Activated CD4-positive, alpha-beta T cell treated with anti-CD3 and anti-CD28 coated beads, Interleukin-2, amount 50 U/mL, for 16 hours (primary cell): Measurements from ENCODE around the gene SLC15A3.

ENCODE experiments used
- DNase-seq: peaks from one replicate; pipeline ENCODE4 v3.0.0-alpha.2; 2020

SLC15A3 gene

DNA sequence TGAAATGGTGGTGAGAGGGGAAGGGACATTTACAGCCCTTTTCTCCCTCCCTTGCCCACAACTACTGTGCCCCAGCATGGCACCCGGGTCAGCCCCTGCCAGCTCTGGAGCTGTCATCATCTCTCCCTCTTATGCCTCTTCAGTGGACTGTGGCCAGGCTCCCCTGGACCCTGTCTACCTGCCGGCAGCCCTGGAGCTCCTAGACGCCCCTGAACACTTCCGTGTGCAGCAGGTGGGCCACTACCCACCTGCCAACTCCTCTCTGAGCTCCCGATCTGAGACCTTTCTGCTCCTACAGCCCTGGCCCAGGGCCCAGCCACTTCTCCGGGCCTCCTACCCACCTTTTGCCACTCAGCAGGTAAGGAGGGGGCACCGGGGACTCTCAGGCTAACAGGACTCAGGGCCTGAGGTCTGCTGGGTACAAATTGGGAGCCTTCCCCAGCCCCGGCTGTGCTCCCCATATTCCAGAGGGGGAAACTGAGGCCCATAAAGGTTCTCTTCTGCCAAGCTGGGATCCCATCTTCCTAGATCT, 24.8 kb downstream of the SLC15A3 start:
- no peak for DNase-seq

DNA sequence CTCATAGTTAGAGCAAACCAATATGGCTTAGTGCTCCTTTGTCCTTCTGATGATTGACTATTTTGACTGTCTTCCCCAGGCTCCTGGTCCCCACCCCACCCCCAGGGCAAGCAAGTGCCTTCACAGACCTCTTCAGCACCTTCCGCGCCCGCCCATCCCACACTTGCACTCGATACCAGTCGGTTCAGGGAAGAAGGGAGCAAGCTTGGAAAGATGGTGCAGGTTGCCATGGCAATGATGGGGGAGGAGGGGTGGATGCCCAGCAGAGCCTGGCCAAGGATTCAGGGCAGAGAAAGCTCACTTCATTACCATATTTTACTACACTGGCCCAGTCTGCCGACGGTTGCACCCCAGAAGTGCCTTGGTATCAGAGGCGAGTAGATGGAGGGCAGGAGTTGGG, 25.5 kb downstream of the SLC15A3 start:
- DNase-seq, result no peak

DNA sequence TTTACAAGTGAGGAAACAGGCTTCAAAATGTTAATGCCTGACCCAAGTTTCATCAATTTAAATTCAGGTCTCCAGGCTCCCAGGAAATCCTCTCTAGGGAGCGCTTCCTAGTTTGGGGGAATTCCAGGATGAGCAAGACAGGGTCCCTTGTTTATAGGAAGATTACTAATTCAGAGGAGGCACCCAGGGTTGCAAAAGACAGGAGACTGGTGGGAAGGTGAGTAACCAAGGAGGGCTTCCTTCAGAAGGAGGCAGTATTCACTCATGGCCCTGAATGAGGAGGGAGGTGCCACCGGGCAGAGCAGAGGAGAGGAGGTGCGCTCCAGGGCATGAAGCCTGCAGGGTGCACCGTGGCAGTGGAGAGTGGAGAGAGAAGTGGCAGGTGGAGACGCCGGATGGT, 26.1 kb downstream of the SLC15A3 start:
- DNase-seq, result no peak

DNA sequence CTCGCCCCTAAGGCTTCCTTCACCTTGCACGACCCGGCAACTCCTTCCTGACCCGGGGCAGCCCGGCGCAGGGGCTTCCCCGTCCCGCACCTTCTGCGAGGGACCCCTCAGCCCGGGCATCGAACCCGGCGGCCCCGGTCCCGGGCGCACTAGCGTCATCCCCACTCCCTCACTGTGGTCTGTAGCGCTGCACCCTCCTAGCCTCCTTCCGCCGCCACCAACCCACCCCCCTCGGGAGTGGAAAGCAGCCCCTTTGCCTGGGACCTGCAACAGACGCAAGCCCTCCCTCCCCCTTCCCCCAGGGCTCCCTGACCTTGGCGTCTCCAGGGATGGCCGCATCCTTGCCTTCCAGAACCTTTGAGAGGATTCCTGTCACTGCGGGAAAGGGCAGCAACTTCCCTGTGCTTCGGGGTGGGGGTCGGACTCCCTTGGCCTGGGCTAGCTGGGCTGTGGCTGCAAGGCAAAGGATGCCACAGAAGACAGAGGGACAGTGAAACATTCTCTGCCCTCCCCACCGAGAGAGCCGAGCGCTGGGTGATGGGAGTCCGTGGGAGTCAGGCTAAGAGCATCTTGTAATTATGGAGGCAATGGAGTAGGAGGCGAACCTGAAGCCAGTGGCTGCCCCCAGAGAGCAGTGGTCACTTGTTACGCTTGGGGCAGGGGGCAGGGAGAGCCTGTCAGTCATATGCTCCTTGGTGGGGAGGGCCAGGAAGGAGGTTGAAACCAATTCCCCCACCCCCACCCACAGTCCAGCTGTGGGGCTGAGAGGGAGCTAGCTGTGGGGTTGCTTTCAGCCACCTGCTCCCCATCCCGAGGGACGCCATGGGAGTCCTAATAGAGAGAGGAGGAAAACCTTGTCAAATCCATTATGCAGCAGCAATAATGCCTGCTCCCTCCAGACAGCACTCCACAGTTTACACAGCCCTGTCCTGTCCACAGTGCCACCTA, 26.8 kb downstream of the SLC15A3 start:
- DNase-seq, result no peak

DNA sequence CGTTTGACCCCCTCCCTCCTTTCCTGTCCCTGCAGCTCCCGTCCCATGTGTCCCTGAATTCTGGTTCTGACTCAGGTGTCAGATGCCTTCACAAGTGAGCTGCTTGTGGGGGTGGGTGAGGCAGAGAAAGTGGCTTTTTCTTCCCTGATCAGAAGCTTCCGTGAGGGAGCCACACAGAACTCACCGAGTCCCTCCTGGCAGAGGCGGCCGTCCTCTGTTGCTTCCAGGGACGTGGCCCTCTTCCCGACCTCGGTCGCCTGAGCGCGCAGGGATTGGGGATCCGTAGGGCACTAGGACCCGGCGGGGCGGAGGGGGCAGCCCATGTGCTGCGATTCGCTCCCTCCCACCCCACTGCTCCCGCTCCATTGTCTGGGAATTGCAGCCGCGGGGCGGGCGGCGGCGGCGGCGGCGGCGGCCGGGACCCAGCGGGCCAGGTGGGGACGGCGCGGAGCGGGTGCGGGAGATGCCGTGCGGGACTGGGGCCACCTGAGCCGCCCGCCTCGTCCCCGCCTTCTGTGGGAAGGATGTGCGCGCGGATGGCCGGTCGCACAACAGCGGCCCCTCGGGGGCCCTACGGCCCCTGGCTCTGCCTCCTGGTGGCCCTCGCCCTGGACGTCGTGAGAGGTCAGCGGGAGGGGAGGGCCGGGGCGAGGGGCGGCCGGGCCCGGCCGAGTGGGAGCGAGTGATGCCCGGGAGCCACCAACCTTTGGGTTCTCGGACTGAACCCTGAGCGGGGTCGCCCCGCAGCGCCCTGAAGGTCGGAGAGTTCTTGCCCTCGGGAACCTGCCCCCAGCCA, 27.7 kb downstream of the SLC15A3 start, which contains the start of gene TMEM132A:
Gene TMEM132A (plus strand): TSS at position 351 of the 796 bp plus-strand sequence. CDS start 174 bp downstream, at position 525.
- peak; percentile 28 for DNase-seq

DNA sequence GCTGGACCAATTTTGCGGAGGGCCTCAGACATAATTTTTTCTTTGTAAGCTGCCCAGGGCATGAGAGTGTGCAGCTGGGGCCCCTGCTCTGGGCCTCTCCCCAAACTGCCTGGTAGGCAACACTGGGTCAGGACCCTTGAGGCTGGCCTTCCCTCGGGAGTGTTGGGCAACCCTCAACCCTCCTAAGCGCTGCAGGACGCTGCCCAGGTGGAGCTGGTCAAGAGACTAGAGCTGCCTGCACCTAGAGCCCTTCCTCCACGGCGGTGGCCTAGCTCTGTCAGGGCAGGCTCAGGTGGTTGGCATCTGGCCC, 28.2 kb downstream of the SLC15A3 start:
- DNase-seq, result no peak

DNA sequence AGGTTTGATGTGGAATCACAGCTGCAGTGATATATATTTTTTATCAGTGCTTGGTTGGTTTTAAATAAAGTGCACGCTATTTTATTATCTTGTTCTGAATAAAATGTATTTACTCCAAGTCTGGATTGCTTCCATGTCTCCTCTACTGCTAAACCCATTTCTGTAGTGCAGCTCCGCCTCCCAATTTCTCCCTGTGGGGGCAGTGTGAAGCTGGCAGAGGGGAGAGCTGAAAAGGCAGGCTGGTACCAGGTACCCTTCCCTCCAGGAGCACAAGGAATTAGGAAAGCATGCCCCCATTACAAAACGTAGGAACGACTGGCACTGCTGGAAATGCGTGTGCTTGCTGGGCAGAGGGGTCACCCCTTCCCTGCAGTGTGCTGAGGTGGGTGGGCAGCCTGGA, 28.6 kb downstream of the SLC15A3 start:
- DNase-seq, result no peak

DNA sequence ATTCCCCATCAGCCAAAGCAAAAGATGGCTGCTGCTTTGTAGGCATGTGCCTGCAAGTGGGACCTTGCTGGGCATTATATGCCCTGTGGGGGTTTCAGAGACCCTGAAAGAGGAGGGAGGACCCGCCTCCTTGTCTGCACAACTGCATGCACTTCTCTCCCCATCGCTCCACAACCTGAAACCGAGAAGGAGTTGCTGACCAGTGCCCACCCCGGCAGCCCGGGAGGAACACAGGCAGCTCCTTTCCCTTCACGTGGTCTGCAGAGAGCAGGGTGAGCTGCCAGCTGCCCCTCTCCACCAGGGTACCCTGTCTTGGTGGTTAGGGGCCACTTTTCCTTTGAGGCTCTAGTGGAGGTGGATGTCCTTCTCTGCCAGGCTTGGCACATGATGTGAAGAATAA, 29.1 kb downstream of the SLC15A3 start:
- DNase-seq, result no peak

DNA sequence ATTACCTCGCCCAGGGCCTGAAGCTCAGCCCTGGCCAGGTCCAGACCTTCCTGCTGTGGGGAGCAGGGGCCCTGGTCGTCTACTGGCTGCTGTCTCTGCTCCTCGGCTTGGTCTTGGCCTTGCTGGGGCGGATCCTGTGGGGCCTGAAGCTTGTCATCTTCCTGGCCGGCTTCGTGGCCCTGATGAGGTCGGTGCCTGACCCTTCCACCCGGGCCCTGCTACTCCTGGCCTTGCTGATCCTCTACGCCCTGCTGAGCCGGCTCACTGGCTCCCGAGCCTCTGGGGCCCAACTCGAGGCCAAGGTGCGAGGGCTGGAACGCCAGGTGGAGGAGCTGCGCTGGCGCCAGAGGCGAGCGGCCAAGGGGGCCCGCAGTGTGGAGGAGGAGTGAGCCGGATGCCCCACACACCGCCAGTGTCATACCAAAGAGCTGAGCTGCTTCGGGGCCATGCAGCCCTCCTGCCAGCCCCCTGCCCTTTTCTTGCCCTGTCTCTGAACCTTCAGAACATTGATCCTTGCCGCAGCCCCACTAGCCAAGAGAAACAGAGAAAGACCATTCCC, 30.1 kb downstream of the SLC15A3 start:
- DNase-seq, result no peak

DNA sequence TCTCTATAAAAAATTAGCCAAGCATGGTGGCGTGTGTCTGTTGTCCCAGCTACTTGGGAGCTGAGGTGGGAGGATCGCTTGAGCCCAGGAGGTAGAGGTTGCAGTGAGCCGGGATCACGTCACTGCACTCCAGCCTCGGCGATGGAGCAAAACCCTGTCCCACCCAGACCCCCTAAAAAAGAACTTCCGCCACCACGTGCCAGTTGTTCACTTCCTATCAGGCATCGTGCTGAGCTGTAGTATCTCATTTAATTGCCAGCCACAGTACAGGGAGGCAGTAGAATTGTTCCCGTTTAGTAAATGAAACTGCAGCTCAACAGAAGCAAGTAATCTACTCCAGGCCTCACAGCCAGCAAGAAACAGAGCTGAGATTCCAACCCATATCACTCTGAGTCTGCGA, 30.7 kb downstream of the SLC15A3 start:
- DNase-seq, result no peak

DNA sequence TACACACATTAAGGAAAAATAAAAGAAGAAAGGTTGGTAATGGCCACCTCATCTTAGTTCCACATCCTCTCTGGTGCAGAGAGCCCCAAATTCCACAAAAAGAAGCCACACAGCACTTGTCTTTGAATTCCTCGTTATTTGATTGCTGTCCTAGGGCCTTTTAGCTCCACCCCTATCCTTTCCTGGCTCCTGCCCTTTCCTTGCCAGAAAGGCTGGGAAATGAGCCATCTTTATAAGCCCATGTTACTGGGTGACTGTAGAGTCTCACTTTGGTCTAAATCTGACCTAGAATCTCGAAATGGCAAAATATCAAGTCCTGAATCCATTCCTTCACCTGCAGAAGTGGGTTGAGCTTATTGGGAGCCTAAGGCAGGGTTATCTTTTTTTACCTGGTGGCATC, 32.0 kb downstream of the SLC15A3 start:
- no peak for DNase-seq

DNA sequence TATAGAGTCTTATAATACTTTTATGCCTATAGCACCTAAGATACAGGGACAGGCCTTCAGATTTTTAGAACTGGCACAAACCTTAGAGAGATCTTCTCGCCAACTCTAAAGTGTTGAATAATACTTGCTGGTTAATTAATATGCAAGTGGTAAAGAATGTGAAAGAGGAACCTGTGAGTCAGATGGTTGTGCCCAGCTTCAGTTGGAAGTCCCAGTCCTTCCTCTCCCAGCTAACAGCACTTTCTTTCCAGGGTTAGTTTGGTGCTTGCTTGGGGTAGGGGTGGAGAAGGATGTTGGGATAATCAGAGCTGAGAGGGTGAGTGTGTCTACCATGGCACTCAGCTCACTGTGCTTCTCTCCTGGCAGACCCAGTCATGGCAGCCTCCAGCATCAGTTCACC, 32.7 kb downstream of the SLC15A3 start:
- DNase-seq, result no peak

DNA sequence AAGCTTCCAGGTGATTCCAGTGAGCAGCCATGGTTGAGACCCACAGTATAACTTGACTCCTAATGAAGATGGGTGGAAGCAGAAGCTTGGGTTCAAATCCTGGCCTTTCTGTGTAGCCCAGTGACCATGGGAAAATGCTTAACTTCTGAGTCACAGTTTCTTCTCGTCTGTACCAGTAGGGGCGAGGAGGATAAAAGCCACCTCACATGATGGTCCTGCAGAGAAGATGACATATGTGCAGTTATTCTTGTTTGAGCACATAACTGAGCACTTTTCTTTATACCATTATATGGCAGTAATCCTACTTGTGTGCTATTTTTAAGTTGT, 33.1 kb downstream of the SLC15A3 start:
- DNase-seq, result no peak

DNA sequence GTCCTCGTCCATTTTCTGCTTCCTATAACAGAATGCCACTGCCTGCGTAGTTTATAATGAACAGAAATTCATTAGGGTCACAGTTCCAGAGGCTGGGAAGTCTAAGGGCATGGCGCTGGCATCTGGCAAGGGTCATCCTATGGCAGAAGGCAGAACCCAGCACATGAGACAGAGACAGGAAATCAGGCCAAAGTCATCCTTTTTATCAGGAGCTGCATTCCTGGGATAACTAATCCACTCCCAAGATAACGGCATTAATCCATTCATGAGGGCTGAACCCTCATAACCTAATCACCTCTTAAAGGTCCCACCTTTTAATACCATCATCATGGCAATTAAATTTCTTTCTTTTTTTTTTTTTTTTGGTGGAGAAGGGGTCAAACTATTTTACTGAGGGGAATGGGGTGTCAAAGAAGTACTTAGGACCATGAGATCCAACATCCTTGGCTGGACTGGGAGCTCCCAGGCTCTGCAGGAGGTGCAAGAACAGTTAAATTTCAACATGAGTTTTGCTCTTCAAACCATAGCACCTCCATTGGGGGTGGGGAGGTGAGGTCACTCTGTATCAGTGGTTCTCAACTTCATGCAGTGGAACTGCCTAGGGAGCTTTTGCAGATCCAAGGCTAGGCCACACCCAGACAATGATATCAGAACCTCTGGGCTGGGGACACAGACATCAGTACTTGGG, 33.6 kb downstream of the SLC15A3 start:
- no peak for DNase-seq

DNA sequence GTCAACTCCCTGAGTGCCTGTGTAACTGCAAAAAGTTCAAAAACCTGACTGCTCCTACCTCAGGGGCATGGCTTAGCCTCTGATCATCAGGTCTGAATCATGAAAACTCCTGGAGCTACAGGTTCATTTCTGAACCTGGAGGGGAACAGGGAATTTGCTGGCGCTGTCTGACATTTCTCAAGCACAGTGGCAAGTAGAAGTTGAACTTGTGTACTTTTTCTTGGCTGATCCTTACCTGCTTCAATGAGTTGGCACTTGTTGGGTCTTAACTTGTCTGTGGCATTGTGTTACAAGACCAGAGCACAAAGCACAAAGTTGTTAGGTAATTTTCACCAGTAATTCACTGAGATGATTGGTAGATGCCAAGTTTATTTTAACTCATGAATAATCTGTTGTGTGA, 34.7 kb downstream of the SLC15A3 start:
- DNase-seq, result no peak

DNA sequence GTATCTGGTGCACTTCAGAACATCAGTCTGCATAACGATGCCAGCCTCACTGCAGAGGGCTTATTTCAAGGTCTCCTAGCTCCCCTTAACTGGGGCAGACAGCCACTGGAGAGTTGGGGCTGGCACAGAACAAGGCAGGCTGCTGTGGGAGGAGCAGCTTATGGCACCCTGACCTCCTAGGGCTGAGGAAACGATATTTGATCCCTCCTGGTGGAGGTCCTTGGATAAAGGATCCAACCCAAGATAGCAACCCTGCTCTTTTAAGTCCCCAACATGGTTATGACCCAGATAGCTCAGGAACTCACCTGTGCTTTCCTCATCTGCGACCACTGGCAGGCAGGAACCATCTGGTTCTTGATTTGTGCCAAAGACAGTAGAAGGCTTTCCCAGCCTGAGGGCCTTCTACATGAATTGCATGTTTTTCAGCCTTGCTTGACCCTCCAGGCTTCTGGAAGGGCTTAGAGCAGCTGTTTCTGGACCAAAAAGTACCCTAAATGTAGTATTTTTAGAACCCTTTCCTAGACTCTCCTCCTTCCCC, 35.2 kb downstream of the SLC15A3 start:
- DNase-seq, result no peak

DNA sequence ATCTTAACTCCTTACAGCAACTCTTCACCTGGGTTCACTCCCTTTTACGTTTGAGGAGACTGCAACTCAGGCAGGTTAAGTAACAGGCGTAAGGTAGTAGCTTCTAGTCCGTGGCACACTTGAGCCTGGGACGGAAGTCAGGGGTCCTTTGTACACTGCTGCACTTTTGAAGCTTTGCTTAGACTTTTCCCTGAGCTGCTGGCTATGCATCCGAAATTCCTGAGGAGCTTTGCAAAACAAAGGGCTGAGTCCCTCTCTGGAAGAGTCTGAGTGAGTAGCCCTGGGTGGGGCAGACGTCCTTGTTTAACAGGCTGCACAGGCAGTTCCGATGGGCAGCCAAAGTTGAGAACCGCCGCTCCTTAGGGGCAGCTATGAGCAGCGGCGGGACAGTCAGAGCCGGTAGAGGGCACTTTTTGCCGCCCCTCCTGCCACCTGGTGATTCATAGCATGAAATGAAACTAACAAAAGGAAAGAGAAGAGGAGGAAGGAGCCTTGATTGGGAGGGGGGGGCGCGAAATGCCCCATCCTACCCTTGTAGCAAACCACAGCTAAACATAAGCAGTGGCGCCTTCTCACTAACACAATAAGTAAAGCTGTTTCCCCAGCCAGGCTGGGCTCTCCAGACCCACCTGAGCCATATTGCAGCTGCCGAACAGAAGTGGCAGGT, 36.6 kb downstream of the SLC15A3 start:
- DNase-seq, result peak; percentile 90

DNA sequence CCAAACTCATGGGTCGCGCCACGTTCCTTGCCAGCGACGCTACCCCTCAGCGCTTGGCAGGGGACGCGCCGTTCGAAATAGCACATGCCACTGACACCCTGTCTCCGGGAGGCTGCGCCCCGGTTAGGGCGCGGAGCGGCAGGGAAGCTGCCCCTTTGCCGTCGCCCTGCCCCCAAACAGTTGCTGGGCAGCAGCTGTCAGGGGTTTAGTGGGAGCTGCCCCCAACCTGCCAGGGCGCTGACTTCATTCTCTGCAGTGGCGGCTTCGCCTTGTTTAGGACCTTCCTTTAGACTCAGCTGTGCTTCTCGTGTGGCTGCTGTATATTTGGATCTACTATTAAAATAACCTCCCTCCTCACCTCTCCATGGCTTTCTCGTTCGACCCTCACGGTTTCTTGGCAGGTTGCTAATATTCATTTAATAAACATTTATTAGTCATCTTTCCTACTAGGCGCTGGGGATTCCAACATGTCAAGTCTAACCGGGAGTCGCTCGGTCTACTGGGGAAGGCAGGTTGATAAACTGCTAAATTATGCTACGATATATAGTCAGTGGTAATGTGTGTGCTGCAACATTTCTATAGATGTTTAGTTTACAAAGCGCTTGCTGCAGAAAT, 37.2 kb downstream of the SLC15A3 start:
- no peak for DNase-seq

DNA sequence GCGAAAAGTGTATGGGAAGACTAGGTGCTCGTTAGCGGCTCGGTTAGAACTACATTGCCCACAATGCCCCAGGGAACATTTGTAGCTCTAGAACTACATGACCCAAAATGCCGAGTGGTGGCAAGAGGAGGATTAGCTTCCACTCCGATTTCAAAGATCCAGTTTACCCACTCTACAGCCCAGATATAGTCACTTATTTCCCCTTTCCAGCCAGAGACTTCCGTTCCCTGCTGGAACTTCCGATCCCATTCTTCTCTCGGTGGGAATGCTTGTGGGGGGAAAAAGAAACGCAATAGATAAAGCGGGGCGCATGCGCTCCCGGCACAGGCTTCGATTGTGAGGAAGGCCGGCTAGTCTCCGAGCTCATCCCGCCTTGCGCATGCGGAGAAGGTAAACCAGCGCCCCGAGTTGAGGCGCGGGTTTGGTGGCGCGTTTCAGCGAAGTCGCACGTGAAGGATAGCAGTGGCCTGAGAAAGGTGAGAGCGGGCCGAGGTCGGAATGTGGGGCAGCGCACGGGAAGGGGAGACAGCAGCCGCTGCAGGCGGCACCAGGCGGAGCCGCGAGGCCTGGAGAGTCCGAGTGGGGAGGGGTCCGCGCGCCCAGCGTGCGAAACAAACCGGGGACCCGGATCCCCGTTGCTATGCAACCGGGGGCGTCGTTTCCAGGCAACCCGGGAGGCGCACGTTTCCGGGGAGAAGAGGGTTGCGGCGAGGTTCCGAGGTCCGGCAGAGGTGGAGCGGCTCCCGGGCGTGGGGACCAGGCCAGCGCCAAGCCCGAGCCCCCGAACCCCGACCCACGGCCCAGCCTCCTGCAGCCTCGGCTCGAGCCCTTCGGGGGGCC, 38.0 kb downstream of the SLC15A3 start, which contains the start of gene TMEM109:
Gene TMEM109 (plus strand): TSS at position 366 of the 840 bp plus-strand sequence. CDS start 5,536 bp downstream, outside the sequence.
- peak; percentile 92 for DNase-seq

DNA sequence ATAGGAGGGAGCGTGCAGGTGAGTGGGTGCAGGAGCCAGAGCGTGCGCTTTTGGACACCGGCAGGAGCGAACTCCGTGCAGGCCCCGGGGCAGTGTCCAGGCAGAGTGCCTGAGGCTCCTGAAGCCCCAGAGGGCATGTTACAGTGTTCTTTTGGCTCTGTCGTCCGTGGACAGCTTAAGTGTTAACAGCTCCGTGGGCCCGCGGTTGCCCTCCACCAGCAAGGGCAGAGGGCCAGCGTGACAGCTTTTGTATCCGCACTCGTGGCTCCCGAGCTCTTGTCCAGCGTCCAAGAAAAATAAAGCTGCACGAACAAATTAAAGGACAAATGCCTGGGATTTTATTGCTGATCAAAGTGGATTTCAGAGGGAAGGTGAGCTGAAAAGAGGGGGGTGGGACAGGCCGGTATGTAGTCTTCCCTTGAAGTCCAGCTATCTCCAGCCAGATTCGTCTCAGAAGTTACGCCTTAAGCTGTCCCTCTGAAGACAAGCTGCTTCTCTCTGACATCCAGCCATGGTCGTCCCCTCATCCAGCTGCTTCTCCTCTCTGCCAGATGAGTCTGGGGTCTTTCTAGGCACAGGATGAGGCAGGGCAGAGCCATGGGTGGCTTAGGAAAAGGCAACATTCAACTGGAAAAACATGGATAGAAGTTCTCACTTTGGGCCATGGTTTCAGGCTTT, 39.0 kb downstream of the SLC15A3 start:
- no peak for DNase-seq
